Body of pancreas (tissue), 4 donors: ENCODE results near the gene MPHOSPH9. TPM values are rescaled to one million over a fixed set of nuclear protein-coding genes. Genes with fewer than 3 reads are reported as not detected.

Experiments used
- ATAC-seq: fragments of 150-250 bp; one replicate; pipeline ENCODE4 v1.9.1; 2016
- DNase-seq, 4 donors: peaks; one replicate each; pipeline ENCODE4 v3.0.0-alpha.2; 2019
- H3K27ac ChIP-seq, 4 donors: fragments of 200-600 bp; sonication (generic); 1 replicate in 3 of 4; 2 replicates in 1 of 4; pipeline versions ENCODE4 v1.5.1 to v1.6.1; 2016 to 2019; ENCODE audit warnings: mild to moderate bottlenecking in 1 of 4, mixed read lengths in 1 of 4, moderate library complexity in 1 of 4
- H3K27me3 ChIP-seq, 2 donors: fragments of 200-600 bp; sonication (generic); one replicate each; pipeline ENCODE4 v1.6.0; 2016; ENCODE audit warnings: mild to moderate bottlenecking in 1 of 2
- H3K36me3 ChIP-seq, 2 donors: fragments of 200-600 bp; sonication (generic); replicated peaks in 1 of 2; 2 replicates each; pipeline ENCODE4 v1.5.1; 2016; ENCODE audit warnings: low read depth in 2 of 2; ENCODE audit not compliant: insufficient read depth in 1 of 2
- H3K4me1 ChIP-seq: fragments of 200-600 bp; sonication (generic); one replicate; pipeline ENCODE4 v1.6.0; 2016
- H3K4me3 ChIP-seq, 2 donors: fragments of 200-600 bp; sonication (generic); 1 replicate in 1 of 2; 2 replicates in 1 of 2; pipeline ENCODE4 v1.5.1; 2016 to 2019
- H3K9me3 ChIP-seq, 3 donors: fragments of 200-600 bp; sonication (generic); 1 replicate in 2 of 3; 2 replicates in 1 of 3; pipeline ENCODE4 v1.5.1; 2016
- CTCF ChIP-seq, 7 experiments: fragments of 450-650 bp in 4 of 7; fragments of 200-600 bp in 3 of 7; sonication (generic) in 3 of 7; IDR thresholded peaks; one replicate each; pipeline ENCODE4 v1.5.1; 2016 to 2019; ENCODE audit warnings: antibody characterized with exemption in 7 of 7
- POLR2A ChIP-seq, 3 donors: fragments of 450-650 bp; IDR thresholded peaks; one replicate each; pipeline ENCODE4 v1.6.1; 2016; ENCODE audit warnings: antibody characterized with exemption in 3 of 3, mild to moderate bottlenecking in 2 of 3
- WGBS, 2 donors: methylation state at CpG; one replicate each; pipeline ENCODE4 v1.1.5; 2017; 5-methylcytosine and 5-hydroxymethylcytosine counted together
- intact Hi-C: fragments of 100-400 bp; cut with DNase I; formaldehyde crosslinking; loops from one replicate; pipeline ENCODE4 v1.15.1; 2023
- total RNA-seq, 2 donors: library from RNA; depleted of rRNA; stranded (reverse); fragments of >200 nt; gene quantifications; one replicate each; pipeline ENCODE4 v1.1.0, GENCODE V29; 2016

MPHOSPH9 gene
- total RNA-seq, 2 donors from 2014 or later = 13.5 to 42.5 TPM

GRCh38 chr12:123238330-123238682 is 5.4 kb upstream of the MPHOSPH9 start:
- WGBS, 2 donors = 50 to 51% methylated on average over 2 of the region's 2 CpGs
- H3K4me3 ChIP-seq = no peak overlapping the region
- DNase-seq = no peak
- H3K27me3 ChIP-seq = no peaks in the 10 kb centered on the region
- no peaks in the 10 kb centered on the region for H3K9me3 ChIP-seq
- peaks cover 21% of the 10 kb centered on the region for H3K4me1 ChIP-seq
- no peak for ATAC-seq
- intact Hi-C loops = loop anchor here (5.0 kb wide), 1 partner anchor 196 kb away; no protein-coding TSS in a partner anchor
- TF ChIP-seq CTCF (IDR thresholded peaks at IDR 0.05) (peak in 1 of 7 experiments; percentile 3), POLR2A (IDR thresholded peaks at IDR 0.05) (no peak)
- no peak overlapping the region for H3K27ac ChIP-seq
- H3K36me3 ChIP-seq = peaks cover 0 to 2% of the 10 kb centered on the region in 2 donors

- ATAC-seq = no peak
- WGBS, 2 donors = 57 to 64% methylated on average over 6 of the region's 6 CpGs
- intact Hi-C loops = loop anchor here (5.0 kb wide), 1 partner anchor 195 kb away; no protein-coding TSS in a partner anchor
- no peak overlapping the region for H3K4me3 ChIP-seq
- no peaks in the 10 kb centered on the region for H3K27me3 ChIP-seq
- H3K4me1 ChIP-seq = peaks cover 21% of the 10 kb centered on the region
- peak overlapping the region in 1 of 4 donors; percentile 19 for H3K27ac ChIP-seq
- no peaks in the 10 kb centered on the region for H3K9me3 ChIP-seq
- DNase-seq = peak; percentile 67 to 77 (median 71)
- H3K36me3 ChIP-seq = peaks cover 0 to 2% of the 10 kb centered on the region in 2 donors
- TF ChIP-seq CTCF (IDR thresholded peaks at IDR 0.05) (peak; percentile 52 to 79 (median 74)), POLR2A (IDR thresholded peaks at IDR 0.05) (no peak)
These were observed 4.8 kb upstream of the MPHOSPH9 start for GRCh38 chr12:123237646-123238329.

- Histone ChIP-seq H3K36me3 (no peaks in the 10 kb centered on the region), H3K27ac (peak overlapping the region; percentile 85 to 91 (median 86)), H3K4me1 (peaks cover 26% of the 10 kb centered on the region), H3K9me3 (no peaks in the 10 kb centered on the region), H3K4me3 (peak overlapping the region; percentile 44 to 60), H3K27me3 (no peaks in the 10 kb centered on the region)
- 4 to 9% methylated on average over 16 to 41 of the region's 42 CpGs for WGBS, 2 donors
- TF ChIP-seq CTCF (IDR thresholded peaks at IDR 0.05) (no peak), POLR2A (IDR thresholded peaks at IDR 0.05) (no peak)
- intact Hi-C loops = no loop called here
- DNase-seq (no peak), ATAC-seq (peak; percentile 6)
These were observed 766 bp upstream of the MPHOSPH9 start for GRCh38 chr12:123233505-123234308.

GRCh38 chr12:123232472-123232806 is 502 bp downstream of the MPHOSPH9 start:
- Histone ChIP-seq H3K4me3 (peak overlapping the region; percentile 44 to 51), H3K9me3 (no peaks in the 10 kb centered on the region), H3K36me3 (no peaks in the 10 kb centered on the region), H3K4me1 (peaks cover 21% of the 10 kb centered on the region), H3K27me3 (no peaks in the 10 kb centered on the region), H3K27ac (peak overlapping the region; percentile 74 to 91 (median 82))
- 1% methylated on average over 14 to 15 of the region's 15 CpGs for WGBS, 2 donors
- DNase-seq = no peak
- intact Hi-C loops = no loop called here
- no peak for ATAC-seq
- TF ChIP-seq POLR2A (IDR thresholded peaks at IDR 0.05) = no peak
- TF ChIP-seq CTCF (IDR thresholded peaks at IDR 0.05) = no peak
